ENCODE measurements around the gene RTKN.

DNA sequence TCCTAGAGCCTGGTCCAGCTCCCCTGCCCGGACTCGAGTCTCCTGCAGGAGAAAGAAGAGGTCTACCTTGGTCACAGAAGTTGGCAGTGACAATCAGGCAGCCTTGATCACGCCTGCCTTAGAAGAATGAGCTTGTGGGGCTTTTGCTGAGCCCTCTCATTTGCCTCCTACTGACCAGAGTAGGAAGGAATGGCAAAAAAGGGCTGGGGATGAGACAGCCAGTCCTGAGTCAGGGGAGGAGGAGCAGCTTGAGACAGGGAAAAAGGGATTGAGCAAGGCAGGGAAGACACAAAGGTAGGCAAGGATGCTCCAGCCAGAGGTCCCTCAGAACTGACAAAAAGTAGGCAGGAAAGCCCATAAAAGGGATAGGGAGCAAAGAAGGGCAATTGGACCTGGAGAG lies 14.2 kb downstream of the RTKN start:
- TF ChIP-seq, protein P1, sequence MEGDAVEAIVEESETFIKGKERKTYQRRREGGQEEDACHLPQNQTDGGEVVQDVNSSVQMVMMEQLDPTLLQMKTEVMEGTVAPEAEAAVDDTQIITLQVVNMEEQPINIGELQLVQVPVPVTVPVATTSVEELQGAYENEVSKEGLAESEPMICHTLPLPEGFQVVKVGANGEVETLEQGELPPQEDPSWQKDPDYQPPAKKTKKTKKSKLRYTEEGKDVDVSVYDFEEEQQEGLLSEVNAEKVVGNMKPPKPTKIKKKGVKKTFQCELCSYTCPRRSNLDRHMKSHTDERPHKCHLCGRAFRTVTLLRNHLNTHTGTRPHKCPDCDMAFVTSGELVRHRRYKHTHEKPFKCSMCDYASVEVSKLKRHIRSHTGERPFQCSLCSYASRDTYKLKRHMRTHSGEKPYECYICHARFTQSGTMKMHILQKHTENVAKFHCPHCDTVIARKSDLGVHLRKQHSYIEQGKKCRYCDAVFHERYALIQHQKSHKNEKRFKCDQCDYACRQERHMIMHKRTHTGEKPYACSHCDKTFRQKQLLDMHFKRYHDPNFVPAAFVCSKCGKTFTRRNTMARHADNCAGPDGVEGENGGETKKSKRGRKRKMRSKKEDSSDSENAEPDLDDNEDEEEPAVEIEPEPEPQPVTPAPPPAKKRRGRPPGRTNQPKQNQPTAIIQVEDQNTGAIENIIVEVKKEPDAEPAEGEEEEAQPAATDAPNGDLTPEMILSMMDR (conservative IDR thresholded peaks at IDR 0.05; ENCODE audit: low read length): no peak
- no peak for TF ChIP-seq EZH2phosphoT487 (IDR thresholded peaks at IDR 0.05; ENCODE audit: borderline replicate concordance)

Data from Loucy (cell line).